HG03521 (cell line): ENCODE data around the gene COL4A4.
A peak's percentile ranks its signal among the peaks of the same experiment; 100 is the strongest.

Experiments
- ATAC-seq: cut with Tn5 transposase; IDR thresholded peaks from one replicate; pipeline ENCODE4 v1.9.1; 2021; ENCODE audit warnings: mild to moderate bottlenecking, moderate library complexity; ENCODE audit not compliant: unreplicated experiment

COL4A4 gene

GRCh38 chr2:227163485-227163997, 464 bp downstream of the COL4A4 start:
- peak; percentile 57 for ATAC-seq

- ATAC-seq: no peak
Measured at GRCh38 chr2:227161947-227162346, 2.1 kb downstream of the COL4A4 start.

DNA sequence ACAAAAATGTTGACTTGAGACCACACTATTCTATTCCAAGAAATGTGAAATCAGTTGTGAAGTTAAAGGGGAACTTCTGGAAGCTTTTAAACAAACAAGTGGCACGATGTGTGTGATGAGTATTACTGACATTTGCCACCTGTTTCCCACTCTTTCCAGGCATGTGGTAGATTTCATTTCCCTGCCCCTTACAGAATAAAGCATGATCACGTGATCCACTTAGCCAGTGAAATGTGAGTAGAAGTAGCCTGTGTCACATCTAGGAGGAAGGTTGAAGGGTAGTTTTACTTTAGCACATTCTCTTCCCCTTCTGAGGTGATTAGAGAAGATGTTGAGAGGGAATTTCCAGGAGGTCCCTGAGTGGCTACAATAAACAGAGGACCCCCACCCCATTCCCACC, 3.8 kb downstream of the COL4A4 start:
- no peak for ATAC-seq

DNA sequence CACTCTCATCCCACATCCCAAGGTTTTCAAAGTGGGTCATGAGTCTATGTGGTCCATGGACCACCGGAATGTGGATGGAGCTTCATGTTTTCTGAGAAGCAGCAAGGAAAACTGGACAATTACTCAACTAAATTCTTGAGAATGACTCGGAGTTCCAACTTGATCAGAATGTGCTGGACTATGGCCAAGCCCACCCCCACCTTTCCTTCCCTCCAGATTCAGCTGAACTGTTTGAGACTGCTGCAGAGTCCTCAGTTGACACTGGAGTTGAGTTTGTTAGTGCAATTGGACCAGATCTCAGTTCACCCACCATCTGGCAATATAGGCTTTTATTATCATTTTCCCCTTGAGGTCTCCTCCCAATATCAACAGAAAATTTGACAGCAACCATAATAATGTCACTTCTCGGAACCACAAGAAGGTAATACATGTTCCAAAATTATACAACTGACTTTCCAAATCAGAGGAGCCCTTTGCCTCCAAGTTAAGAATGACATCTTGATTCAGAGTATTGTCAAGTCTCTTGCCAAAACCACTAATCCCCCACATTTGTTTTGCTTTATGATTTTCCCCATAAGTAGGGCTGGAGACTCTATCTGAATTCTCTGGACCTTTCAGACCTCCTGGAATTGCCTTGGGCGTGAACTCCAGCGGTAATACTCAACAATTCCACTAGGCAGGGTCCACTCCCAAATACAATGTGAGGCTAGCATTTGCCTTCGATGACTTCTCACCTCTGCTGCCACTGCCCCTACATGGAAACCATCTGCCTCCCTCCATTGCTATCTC, 8.8 kb downstream of the COL4A4 start:
- no peak for ATAC-seq

- ATAC-seq: no peak
Measured at GRCh38 chr2:227153758-227154486, 10.1 kb downstream of the COL4A4 start.

- no peak for ATAC-seq
Measured at GRCh38 chr2:227153307-227153706, 10.7 kb downstream of the COL4A4 start.

DNA sequence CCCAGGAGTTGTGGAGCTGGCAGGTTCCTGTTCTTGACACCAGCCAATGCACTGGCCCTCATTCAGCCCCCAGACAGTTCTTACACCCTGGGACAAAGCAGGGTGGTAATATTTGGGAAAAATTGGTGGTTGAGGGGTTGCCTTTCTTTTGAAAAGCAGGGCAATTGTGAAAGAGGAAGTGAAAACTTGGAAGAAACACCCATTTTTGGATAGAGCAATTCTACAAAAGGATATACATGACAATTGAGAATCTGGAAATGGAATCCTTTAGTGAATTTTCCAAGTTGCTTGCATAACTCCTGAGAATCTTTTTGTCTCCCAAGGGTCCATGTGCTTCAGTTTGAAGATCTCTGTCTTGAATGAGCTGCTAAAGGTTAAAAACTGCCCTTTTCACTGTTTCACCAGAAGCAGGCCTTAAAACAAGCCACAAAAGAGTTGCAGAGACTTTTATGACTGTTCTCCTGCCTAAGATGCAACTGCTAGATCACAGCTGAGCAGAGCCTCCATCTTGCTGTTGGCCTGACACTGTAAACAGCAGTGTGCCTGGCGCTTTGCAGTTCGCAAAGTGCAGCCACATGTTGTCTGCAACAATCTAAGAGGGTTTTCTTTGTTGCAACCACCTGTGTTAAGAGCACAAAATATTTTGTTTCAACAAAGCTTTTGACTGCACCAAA, 11.8 kb downstream of the COL4A4 start:
- no peak for ATAC-seq

DNA sequence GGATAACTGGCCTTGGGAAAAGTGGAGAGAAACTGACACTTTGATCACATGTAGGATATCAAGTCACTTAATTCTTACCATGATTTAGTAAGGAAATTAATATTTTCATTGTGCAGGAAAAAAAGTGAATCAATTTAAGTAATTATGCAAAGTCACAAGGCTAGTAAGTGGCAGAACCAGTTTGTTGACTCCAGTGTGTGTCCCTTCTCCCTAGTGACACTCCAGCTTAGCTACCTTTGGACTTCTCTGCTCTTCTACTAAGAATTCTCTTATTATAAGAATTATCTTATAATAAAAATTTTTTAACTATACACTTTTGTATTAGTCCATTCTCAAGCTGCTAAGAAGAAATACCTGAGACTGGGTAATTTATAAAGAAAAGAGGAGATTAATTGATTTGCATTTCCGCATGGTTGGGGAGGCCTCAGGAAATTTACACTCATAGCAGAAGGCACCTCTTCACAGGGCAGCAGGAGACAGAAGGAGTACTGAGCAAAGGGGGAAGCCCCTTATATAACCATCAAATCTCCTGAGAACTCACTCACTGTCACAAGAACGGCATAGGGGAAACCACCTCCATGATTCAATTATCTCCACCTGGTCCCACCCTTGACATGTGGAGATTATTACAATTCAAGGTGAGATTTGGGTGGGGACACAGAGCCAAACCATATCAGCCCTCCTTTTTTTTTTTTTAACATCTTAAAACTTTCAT, 13.6 kb downstream of the COL4A4 start:
- ATAC-seq: no peak

GRCh38 chr2:227148106-227148505, 15.9 kb downstream of the COL4A4 start:
- ATAC-seq: no peak

DNA sequence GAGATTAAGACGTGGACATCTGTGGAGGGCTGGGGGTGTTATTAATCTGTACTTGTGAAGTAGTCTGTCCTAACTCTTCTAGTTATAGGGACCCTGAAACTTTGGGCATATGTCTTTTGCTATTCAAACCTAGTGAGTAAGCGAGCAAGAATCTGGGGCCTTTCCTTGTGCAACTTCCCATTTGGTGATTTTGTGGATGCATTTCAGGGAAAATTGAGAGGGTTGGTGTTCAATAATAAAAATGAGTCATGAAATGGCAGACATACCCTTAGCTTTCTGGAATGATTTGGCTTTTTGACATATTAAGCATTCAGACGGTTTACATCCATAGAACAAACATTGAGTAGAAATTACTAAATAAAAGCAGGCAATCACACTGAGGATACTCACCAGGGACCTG, 17.0 kb downstream of the COL4A4 start:
- ATAC-seq: no peak

DNA sequence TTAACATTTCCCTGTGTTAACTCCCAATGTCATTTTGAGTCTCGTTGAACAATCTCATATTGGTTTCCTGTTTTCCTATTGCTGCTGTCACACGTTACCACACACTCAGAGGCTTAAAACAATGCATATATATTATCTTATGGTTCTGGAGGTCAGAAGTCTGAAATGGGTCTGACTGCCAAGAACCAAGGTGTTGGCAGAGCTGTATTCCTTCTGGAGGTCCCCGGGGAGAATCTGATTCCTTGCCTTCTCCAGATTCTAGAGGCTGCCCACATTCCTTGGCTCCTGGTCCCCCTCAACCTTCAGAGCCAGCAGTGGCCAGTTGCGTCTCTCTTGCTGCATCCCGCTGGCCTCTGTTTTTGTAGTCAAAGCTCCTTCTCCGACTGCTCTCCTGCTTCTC, 17.5 kb downstream of the COL4A4 start:
- ATAC-seq: no peak

DNA sequence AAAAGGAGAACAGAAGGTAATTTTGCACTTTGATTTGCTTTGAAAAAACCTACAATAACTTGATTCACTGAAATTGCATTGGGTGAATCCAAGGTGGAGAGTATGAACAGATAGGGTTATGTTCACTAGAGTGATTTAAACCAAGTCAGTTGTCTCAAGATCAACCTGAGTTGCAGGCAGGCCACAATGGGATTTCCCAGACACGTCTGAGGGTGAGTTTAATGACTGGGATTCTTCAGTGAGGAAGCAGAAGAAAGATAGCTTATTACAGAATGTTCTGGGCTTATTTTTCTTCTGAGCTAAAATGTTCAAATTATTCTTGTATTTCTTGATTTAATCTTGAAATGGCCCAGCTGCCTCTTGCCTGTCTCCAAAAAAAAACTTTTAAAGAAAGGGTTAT, 20.1 kb downstream of the COL4A4 start:
- no peak for ATAC-seq

GRCh38 chr2:227141301-227141700, 22.7 kb downstream of the COL4A4 start:
- no peak for ATAC-seq

- no peak for ATAC-seq
Measured at GRCh38 chr2:227134591-227134990, 29.4 kb downstream of the COL4A4 start.

GRCh38 chr2:227132986-227133385, 31.0 kb downstream of the COL4A4 start:
- ATAC-seq: no peak

DNA sequence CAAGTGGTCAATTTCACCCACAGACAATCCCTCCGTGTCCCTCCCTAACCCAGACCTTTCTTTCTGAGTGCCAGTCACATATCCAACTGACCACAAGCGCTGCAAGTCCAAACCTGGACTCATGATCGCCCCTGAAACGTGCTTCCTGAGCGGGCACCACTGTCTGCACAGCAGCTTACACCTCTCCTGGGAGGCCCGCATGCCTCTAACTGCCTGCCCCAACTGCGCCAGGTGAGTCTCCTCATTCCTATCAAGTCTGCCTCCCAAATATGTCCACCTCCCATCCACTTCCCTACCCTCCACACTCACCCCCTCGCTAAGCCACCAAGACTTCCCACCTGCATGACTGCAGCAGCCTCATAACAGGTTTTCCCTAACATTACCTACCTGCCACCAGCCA, 33.4 kb downstream of the COL4A4 start:
- no peak for ATAC-seq

DNA sequence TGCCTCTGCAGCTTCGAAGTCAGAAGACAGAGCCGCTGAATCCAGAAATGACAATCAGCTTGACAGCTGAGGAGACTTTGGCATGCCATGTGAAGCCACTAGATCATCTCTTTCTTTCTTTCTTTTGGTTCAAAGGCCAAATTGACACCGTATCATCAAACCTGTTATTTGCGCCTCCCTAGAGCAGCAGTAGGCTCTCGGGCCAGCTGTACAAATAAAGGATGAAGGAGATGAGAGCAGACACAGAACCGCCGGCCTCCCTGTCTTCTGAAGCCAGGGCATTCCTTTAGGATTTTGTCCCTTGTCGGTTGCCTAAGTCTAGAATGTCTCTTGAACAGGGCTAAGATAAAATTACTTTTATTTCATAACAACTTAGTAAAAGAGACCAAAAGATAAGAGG, 36.8 kb downstream of the COL4A4 start:
- no peak for ATAC-seq

DNA sequence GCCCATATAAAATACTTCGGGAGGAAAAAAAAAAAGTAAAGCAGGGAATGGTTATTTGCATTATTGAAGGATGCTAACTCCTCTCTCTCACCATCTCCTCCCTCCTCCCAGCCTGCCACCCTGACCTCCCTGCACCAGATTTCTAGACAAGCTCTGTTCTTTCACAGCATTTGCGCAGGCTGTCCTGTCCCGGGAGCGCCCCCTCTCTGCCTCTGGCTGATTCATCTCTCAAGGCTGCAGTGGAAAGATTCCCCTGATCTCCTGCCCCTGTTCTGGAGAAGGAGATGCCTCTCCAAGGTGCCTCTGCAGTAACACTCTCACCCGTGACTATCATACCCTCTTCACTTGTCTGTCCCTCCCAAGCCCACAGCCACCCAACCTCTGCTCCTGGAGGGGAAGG, 38.5 kb downstream of the COL4A4 start:
- ATAC-seq: no peak

GRCh38 chr2:227124811-227125210, 39.2 kb downstream of the COL4A4 start:
- ATAC-seq: no peak

- no peak for ATAC-seq
Measured at GRCh38 chr2:227123697-227124096, 40.3 kb downstream of the COL4A4 start.

GRCh38 chr2:227118353-227118752, 45.7 kb downstream of the COL4A4 start:
- no peak for ATAC-seq
